Gastroesophageal sphincter (tissue), 4 donors: ENCODE results near the gene ASPG. TPM values are rescaled to one million over a fixed set of nuclear protein-coding genes. Genes with fewer than 3 reads are reported as not detected.

Source experiments
- ATAC-seq: fragments of 150-250 bp; one replicate; pipeline ENCODE4 v1.9.1; 2016; ENCODE audit warnings: mild to moderate bottlenecking, moderate library complexity
- H3K27ac ChIP-seq, 4 donors: fragments of 200-600 bp; sonication (generic) in 3 of 4; 1 replicate in 3 of 4; 2 replicates in 1 of 4; pipeline ENCODE4 v1.5.1; 2016 to 2019
- H3K27me3 ChIP-seq: fragments of 200-600 bp; sonication (generic); one replicate; pipeline ENCODE4 v1.5.1; 2019
- H3K36me3 ChIP-seq, 2 donors: fragments of 200-600 bp; sonication (generic); one replicate each; pipeline ENCODE4 v1.5.1; 2019; ENCODE audit warnings: control low read depth in 1 of 2
- H3K4me1 ChIP-seq, 3 donors: fragments of 200-600 bp; sonication (generic); 1 replicate in 2 of 3; 2 replicates in 1 of 3; pipeline ENCODE4 v1.5.1; 2016 to 2019; ENCODE audit warnings: control low read depth in 2 of 3
- H3K4me3 ChIP-seq, 2 donors: fragments of 200-600 bp; sonication (generic); one replicate each; pipeline ENCODE4 v1.5.1; 2019; ENCODE audit warnings: mild to moderate bottlenecking in 1 of 2, moderate library complexity in 1 of 2
- H3K9me3 ChIP-seq, 3 donors: fragments of 200-600 bp; sonication (generic); one replicate each; pipeline ENCODE4 v1.5.1; 2017 to 2019; ENCODE audit warnings: control low read depth in 2 of 3
- EP300 ChIP-seq: sonication (generic); formaldehyde crosslinking; IDR thresholded peaks from one replicate; pipeline ENCODE4 v1.6.1; 2017; ENCODE audit warnings: antibody characterized with exemption, mild to moderate bottlenecking
- POLR2A ChIP-seq, 2 donors: fragments of 450-650 bp; IDR thresholded peaks; one replicate each; pipeline ENCODE4 v1.6.1; 2017; ENCODE audit warnings: antibody characterized with exemption in 2 of 2, mild to moderate bottlenecking in 2 of 2, moderate library complexity in 1 of 2
- POLR2AphosphoS5 ChIP-seq: sonication (generic); formaldehyde crosslinking; IDR thresholded peaks from one replicate; pipeline ENCODE4 v1.6.1; 2017; ENCODE audit warnings: antibody characterized with exemption
- WGBS, 2 donors: methylation state at CpG; one replicate each; pipeline ENCODE4 v1.1.5; 2018; ENCODE audit warnings: low coverage in 1 of 2; 5-methylcytosine and 5-hydroxymethylcytosine counted together
- total RNA-seq, 4 donors: library from RNA; depleted of rRNA; stranded (reverse); fragments of >200 nt; gene quantifications; one replicate each; pipeline ENCODE4 v1.1.0, GENCODE V29; 2016
- TF ChIP-seq, protein P1 (sequence below), 4 experiments: fragments of 200-600 bp in 2 of 4; fragments of 450-650 bp in 2 of 4; sonication (generic) in 1 of 4; IDR thresholded peaks; one replicate each; pipeline ENCODE4 v1.5.1; 2017 to 2019; ENCODE audit warnings: antibody characterized with exemption in 4 of 4, mild to moderate bottlenecking in 2 of 4, moderate library complexity in 2 of 4

ASPG gene
- total RNA-seq, 4 donors from 2014 or later, result 0.13 to 1.1 TPM; not detected in 2

GRCh38 chr14:104105071-104105821 is 19.7 kb downstream of the ASPG start:
- H3K9me3 ChIP-seq, result no peaks in the 10 kb centered on the region
- no peaks in the 10 kb centered on the region for H3K4me1 ChIP-seq
- no peak for TF ChIP-seq EP300
- no peak for TF ChIP-seq POLR2AphosphoS5
- TF ChIP-seq POLR2A (IDR thresholded peaks at IDR 0.05), result no peak
- TF ChIP-seq, protein P1, sequence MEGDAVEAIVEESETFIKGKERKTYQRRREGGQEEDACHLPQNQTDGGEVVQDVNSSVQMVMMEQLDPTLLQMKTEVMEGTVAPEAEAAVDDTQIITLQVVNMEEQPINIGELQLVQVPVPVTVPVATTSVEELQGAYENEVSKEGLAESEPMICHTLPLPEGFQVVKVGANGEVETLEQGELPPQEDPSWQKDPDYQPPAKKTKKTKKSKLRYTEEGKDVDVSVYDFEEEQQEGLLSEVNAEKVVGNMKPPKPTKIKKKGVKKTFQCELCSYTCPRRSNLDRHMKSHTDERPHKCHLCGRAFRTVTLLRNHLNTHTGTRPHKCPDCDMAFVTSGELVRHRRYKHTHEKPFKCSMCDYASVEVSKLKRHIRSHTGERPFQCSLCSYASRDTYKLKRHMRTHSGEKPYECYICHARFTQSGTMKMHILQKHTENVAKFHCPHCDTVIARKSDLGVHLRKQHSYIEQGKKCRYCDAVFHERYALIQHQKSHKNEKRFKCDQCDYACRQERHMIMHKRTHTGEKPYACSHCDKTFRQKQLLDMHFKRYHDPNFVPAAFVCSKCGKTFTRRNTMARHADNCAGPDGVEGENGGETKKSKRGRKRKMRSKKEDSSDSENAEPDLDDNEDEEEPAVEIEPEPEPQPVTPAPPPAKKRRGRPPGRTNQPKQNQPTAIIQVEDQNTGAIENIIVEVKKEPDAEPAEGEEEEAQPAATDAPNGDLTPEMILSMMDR (IDR thresholded peaks at IDR 0.05), result no peak
- ATAC-seq, result no peak
- no peaks in the 10 kb centered on the region for H3K36me3 ChIP-seq
- H3K4me3 ChIP-seq, result no peak overlapping the region
- no peak overlapping the region for H3K27ac ChIP-seq
- no CpG with 5 or more reads among the region's 27 CpGs for WGBS, 2 donors
- peaks cover 13% of the 10 kb centered on the region for H3K27me3 ChIP-seq

- no CpG with 5 or more reads among the region's 18 CpGs for WGBS, 2 donors
- peaks cover 18% of the 10 kb centered on the region for H3K27me3 ChIP-seq
- ATAC-seq, result no peak
Measured at GRCh38 chr14:104105822-104106470, 20.4 kb downstream of the ASPG start.

GRCh38 chr14:104106471-104106991 is 21.0 kb downstream of the ASPG start:
- TF ChIP-seq, protein P1 (IDR thresholded peaks at IDR 0.05), result no peak
- TF ChIP-seq POLR2A (IDR thresholded peaks at IDR 0.05) (no peak), EP300 (no peak), POLR2AphosphoS5 (no peak)
- no peaks in the 10 kb centered on the region for H3K4me1 ChIP-seq
- H3K9me3 ChIP-seq, result no peaks in the 10 kb centered on the region
- no peak overlapping the region for H3K4me3 ChIP-seq
- H3K27me3 ChIP-seq, result peaks cover 18% of the 10 kb centered on the region
- no peaks in the 10 kb centered on the region for H3K36me3 ChIP-seq
- no peak for ATAC-seq
- H3K27ac ChIP-seq, result no peak overlapping the region
- no CpG with 5 or more reads among the region's 20 CpGs for WGBS, 2 donors

More at GRCh38 chr14:104105822-104106470, 20.4 kb downstream of the ASPG start:
- no peaks in the 10 kb centered on the region for H3K36me3 ChIP-seq
- no peak overlapping the region for H3K27ac ChIP-seq
- H3K4me3 ChIP-seq, result no peak overlapping the region
- no peaks in the 10 kb centered on the region for H3K4me1 ChIP-seq
- H3K9me3 ChIP-seq, result no peaks in the 10 kb centered on the region
- TF ChIP-seq POLR2A (IDR thresholded peaks at IDR 0.05) (no peak), POLR2AphosphoS5 (no peak), EP300 (no peak)
- TF ChIP-seq, protein P1 (IDR thresholded peaks at IDR 0.05), result no peak

GRCh38 chr14:104107101-104107581 is 21.6 kb downstream of the ASPG start:
- no peaks in the 10 kb centered on the region for H3K4me1 ChIP-seq
- H3K4me3 ChIP-seq, result no peak overlapping the region
- H3K9me3 ChIP-seq, result no peaks in the 10 kb centered on the region
- no peaks in the 10 kb centered on the region for H3K36me3 ChIP-seq
- 60 to 93% methylated on average over 1 to 3 of the region's 19 CpGs for WGBS, 2 donors
- peaks cover 18% of the 10 kb centered on the region for H3K27me3 ChIP-seq
- TF ChIP-seq EP300 (no peak), POLR2AphosphoS5 (no peak), POLR2A (IDR thresholded peaks at IDR 0.05) (no peak)
- TF ChIP-seq, protein P1 (IDR thresholded peaks at IDR 0.05), result no peak
- H3K27ac ChIP-seq, result no peak overlapping the region
- no peak for ATAC-seq
